ENCODE results near the gene MKKS.
"Not testable (repeated sequence)": the region's sequence is repeated elsewhere in the genome, so short reads cannot be mapped to it uniquely, and the experiment has no call there.

Gene MKKS

DNA sequence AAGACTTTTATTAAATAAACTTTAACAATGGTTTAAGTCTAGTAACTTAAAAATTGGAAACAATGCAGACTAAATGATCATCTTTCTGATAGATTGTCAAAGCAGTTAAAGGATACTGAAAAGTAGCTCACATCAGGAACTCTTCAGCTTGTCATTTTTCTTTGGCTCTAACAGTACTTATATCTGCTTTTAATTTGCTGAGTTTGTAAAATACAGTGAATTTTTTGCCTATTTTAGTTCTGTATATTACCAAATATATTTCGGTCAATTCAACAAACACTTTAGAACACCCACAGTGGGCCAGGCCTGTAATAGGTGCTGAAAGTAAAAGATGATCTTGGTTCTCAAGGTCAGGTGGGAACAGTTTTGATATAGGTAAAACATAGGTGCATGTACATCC, 22.3 kb downstream of the MKKS start:
- DNase-seq = no peak

DNA sequence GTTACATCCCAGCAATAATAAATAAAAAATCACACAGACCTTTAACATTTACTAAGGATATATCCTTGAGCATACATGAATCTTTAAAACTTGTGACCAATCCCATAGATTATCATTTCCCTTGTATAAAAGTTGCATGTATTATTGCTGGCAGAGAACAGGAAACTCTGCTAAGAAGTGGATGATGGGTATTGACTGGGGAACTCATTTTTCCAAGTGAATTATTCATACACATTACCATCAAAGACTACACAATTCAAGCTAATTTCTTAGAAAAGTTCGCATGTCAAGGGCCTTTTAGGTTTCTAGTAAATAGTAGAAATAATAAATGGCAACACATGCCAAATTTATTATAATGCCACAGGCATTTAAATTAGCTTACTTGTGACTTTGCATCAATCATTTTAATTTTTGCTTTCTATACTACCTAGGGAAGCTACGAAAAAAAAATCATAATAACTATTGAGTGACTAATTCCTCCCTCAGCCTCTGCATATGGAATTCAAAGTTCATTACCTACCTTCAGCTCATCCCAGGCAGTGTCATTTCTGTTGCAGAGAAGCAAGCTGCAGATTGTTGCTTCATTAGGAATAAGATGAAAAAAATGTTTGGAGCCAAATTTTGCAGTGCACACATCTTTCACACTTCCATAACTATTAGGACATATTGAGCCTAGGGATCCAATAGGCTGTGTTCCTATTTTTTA, 25.8 kb downstream of the MKKS start:
- no peak for DNase-seq

DNA sequence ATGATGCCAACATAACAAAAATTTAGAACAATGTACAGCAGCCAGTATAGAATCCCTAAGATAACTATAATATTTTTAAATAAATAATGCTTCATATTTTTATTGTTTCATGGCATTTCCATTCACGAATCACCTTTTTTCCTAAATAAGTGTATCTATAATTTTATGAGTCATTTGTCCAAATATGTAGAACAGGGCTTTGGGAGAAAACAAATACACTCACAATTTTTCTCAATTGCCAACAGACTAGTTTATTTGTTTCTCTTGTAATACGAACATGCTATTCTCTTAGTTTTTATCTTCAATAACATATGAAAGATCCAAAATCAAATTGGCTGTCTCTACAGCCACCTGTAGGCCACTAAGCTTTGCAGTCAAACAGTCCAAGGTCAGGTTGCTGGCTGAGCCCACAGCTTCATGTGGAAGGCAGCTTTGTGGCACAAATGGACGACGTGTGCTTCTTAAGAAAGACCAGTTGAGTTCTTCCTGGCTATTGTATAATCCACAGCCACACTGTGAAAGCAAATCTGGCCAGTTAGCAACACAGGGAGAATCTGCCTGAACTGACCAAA, 29.0 kb downstream of the MKKS start:
- DNase-seq = no peak

DNA sequence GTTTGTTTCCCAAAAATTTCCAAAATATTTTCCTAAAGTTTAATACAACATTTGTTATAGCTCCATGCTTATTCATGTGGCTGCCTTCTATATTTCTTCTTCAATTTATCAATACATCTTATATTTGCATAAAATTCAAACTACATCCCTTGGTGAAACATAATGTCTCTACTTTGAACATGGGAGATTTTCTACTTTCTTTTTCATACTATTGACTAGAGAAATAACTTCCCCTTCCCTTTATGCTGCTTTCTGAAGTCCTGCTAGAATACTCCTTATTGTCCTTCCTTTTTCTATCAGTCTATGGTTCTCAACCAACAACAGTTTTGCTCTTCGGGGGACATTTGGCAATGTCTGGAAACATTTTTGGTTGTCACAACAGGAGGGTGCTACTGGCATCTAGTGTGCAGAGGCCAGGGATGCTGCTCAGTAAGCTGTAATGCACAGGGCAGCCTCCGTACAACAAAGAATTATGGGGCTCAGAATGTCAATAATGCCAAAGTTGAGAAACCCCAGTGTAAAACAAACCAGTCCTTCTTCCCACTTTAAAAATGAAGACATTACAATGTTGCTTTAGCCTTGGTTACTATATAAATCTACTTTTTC, 29.9 kb downstream of the MKKS start:
- no peak for DNase-seq

DNA sequence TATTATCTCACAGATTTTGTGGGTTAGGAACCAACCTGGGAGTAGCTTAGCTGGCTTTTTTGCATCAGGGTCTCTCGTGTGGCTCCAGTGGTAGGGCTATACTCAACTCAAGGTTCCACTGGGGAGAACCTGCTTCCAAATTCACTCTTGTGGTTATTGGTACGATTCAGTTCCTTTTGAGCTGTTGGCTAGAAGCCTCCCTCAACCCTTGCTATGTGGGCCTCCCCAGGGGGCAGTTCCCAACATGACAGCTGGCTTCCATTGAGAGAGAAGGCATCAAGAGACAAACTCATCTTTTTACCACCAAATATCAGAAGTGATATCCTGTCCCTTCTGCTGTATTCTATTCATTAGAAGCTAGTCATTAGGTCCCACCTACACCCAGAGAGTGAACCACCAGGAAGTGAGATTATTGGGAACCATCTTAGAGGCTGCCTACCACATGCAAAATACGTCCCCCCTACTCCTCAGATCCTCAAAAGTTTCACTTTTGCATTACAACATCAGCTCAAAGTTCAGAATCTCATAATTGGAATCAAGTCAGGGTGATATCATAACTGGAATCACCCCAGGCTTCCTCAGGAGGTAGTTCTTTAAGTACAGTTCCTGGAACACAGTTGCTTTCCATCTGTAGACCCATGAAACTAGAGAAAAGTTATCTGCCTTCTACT, 30.9 kb downstream of the MKKS start:
- DNase-seq = no peak

DNA sequence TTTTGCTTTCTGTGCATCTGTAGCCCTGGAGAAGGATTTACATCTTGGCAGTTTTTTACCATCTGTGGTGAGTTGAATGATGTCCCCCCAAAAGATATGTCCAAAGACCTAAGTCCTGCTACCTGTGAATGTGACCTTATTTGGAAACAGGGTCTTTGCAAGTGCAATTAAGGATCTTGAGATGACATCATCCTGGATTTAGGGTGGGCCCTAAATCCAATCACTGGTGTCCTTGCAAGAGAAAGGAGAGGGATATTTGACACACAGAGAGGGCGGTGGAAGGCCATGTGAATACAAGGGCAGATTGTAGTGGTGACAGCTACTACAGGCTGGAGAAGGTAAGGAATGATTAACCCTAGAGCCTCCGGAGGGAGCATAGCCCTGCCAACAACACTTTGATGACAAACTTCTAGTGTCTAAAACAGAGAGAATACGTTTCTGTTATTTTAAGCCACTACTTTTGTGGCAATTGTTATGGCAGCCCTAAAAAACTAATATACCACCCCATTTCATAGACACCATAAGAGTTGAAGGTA, 35.1 kb downstream of the MKKS start:
- no peak for DNase-seq

DNA sequence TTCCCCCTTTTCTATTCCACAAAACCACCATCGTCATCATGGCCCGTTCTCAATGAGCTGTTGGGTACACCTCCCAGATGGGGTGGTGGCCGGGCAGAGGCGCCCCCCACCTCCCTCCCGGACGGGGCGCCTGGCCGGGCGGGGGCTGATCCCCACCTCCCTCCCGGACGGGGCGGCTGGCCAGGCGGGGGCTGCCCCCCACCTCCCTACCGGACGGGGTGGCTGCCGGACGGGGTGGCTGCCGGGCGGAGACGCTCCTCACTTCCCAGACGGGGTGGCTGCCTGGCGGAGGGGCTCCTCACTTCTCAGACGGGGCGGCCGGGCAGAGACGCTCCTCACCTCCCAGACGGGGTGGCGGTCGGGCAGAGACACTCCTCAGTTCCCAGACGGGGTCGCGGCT, 39.3 kb downstream of the MKKS start:
- not testable (repeated sequence) for DNase-seq

DNA sequence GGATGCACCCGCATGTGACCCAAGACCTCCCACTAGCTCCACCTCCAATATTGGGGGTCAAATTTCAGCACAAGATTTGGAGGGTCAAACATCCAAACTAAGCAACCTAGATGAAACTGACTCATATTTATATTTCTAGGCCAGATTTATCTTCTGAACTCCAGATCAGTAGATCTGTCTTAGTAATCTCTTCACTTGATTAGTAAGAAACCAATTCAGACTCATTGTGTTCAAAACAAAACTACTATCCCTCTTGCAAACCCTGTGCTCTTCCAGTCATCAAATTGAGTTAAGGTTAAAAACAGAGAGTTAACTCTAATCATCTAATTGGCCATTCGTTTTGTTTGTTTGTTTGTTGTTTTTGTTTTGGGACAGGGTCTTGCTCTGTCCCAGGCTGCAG, 43.3 kb downstream of the MKKS start:
- no peak for DNase-seq

DNA sequence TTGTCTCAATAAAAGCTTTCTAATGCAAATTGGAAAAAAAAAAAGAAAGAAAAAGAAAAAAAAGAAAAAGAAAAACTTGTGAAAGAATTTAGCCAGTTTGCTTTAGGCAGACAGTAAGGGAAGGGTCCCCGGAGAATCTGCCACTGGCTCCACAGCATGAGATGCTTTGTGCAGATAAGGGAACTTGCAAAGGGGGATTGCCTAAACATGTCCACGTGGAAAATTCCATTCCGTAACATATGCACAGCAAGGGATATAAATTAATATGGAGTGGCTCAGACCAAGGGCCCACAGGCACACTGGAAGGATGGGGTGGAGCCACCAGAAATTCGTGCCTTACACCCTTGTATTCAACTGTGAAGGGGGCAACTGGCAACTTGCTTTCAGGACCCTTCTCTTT, 45.4 kb downstream of the MKKS start:
- DNase-seq = no peak

DNA sequence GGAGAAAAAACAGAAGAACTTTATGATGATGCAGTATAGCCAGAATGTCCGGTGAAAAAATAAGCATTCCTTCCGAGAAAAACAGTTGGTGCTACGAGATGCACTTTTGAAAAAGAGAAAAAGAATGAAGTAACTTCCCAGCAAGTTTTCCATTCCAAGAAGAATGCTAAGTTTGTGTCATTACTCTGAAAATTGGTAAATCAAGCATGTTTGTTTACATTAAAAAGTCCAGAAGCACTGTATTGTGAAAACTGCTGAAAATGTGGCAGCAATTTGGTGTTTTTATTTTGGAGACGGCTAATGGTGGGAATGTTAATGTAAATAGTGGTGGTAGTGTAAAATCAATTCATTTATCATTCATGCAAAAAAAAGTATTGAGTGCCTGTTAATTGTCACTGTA, 46.3 kb downstream of the MKKS start:
- no peak for DNase-seq

DNA sequence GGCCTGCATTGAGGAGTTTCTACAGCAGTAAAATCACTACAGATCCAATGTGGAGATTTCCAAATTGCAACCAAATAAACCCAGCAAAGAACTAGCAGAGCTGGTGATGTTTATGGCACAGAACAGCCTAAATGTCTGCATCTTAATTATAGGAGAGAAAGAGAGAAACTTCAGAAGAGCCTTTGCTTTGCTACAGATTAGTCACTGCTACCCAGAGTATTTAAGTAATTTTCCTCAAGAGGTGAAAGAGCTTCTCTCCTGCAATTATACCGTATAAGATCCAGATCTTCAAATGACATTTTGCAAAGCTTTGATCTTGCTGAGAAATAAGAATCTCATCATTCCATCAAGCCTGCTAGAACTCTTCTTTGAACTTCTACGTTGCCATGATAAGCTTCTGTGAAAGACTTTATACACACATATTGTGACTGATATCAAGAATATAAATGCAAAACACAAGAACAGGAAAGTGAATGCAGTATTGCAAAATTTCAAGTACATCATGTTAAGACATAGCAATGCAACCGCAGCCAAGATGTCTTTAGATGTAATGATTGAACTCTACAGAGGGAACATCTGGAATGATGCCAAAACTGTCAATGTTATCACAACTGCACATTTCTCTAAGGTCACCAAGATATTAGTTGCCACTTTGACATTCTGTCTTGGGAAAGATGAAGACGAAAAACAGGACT, 48.0 kb downstream of the MKKS start:
- DNase-seq = no peak

DNA sequence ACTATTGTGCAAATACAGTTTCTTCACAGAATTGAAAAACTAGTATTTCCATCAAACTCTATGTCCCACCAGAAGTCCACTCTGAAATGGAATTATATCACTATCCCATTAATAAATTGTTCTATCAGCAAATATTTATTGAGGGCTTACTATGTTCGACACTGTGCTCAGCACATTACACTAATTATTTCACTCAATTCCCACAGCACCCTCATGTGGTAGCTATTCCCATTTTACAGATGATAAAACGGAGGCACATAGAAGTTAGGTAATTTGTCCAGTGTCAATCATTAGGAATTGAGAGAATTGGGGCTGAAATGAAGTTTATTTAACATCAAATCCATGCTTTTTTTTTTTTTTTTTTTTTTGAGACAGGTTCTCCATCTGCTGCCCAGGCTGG, 52.5 kb downstream of the MKKS start:
- no peak for DNase-seq

DNA sequence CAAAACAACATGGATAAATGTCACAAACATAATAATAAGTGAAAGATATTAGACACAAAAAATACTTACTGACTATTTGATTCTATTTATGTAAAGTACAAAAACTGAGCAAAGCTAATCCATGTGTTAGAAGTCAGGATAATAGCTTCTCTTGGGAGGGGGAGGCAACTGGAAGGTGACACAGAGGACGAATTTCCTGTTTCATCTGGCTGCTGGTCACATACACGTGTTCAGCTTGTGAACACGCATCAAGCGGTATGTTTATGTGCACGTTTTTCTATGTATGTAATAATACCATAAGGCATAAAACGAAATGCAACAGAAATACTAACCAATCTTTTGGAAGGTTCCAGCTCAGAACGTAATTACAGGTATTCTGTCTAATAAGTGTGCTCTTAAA, 54.3 kb downstream of the MKKS start:
- DNase-seq = no peak

DNA sequence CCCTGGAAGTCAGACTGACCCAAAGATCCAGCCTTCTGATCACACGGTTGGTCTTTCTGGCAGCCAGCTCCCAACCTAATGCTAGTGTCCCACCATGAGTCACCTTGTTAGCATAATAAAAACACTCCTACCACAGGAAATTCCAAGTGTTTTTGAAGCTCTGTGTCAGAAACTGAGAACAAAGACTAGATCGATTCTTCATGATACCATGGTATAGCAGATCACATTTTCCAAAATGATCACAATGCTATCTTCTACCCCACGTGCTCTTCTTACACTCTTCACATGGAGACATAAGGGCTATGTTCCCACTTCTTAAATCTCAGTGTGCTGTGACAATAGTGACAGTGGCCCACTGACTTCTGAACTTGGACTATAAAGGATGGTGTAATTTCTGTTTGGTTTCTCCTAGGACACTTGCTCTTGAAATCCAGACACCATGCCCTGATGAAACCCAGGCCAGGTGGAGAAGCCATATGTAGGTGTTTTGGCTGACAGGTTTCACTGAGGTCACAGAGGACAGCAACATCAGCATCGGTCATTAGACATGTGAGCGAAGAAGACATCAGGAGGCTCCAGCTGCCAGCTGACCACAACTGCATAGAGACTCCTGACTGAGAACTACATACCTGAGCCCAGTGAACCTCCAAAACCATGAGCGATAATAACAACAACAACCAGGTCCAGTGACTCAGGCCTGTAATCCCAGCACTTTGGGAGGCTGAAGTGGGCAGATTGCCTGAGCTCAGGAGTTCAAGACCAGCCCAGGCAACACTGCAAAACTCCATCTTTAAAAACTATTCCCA, 57.5 kb downstream of the MKKS start:
- DNase-seq = no peak

DNA sequence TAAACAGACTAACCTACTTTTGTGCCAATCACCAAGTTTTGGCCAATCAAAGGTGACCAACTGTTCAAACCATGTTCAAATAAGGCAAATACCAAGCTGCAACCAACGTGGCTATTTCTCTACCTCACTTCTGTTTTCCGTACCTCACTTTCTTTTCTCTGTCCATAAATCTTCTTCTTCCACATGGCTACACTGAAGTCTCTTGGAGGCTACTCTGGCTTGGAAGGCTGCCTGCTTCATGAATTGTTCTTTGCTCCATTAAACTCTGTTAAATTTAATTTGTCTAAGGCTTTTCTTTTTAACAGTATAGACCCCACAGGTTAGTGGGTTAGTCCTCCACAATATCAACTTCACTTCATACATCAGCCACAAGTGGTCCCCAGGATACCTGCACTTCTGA, 58.8 kb downstream of the MKKS start:
- no peak for DNase-seq

DNA sequence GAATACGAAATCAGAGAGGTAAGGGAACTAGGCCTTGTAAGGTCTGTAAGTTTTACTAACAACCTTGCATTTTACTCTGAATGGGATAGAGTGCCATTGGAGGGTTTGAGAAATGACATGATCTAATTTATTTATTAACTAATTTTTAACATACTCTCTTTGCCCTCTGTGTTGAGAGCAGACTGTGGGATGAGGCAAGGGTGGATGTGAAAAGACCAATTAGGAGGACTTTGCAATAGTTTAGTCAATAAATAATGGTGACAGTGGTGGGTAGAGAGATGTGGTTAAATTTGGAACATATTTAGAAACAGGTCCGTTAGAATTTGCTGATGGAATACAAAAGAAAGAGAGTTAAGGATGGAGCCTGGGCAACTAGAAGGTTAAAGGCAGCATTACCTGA, 60.0 kb downstream of the MKKS start:
- DNase-seq = no peak

DNA sequence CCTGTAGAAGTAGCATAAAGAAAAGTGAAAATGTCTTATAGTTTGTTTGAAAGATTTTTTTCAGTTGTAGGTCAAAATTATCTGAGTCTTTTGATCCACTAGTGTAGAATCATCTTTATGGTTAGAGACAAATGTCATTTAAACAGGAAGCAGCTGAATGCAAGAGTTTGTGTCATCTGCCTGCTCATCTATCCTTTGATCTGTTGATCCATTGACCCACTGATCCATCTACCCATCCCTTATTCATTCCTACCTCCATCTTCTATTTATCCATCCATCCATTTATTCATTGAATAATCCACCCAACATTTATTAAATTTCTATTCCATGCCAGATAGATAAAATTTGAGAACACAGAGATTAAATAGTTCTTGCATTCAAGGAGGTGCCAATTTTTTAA, 62.6 kb downstream of the MKKS start:
- DNase-seq = no peak

DNA sequence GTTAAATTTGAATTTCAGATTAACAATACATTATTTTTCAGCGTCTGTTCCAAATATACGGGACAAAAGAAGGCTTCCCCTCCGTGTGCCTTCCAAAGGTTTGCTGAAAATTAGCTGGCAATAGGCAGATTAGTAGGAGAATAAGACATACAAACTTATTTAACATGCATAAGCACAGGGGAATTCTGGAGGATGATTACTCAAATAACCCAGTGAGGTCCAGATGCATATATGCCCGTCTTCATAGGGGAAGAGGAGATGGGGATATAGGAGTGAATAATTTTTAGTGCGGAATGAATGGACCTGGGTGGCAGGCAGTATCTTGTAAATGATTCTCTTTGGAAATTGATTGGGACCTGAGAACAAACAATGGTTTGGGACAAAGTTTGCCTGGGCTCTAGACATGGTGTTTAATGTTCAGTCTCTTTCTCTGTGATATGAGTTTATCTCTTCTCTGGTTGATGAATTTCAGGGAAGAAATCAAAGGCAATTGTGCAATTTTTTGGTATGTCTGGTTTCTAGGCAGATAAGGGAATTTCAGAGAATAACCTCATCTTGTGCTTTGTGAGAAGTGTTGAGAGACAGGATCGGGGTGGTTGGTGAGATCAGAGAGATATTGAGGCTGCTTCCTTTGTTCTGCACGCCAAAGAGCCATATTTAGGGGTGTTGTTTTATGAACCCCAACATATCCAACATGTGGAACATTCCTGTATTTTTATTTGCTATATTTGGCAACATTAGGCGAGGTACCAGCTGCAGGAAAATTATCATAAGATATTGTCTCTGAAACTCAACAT, 63.7 kb downstream of the MKKS start:
- no peak for DNase-seq

DNA sequence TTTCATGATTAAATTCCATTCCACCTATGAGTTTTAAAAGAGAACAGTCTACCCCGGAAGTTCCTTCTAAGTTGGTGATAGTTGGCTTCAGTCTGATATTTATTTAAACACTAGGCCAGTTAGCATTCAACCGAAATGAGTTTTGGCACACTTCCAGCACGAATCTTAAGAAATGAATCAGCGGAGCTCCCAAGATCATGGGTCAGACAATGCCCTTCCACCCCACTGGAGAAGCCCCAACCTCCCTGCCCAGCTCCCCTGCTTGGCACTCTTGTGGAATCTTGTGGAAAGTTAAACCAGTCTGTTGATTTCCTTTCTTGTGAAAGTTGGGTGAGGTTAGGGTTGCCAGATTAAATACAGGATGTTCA, 64.3 kb downstream of the MKKS start:
- no peak for DNase-seq

DNA sequence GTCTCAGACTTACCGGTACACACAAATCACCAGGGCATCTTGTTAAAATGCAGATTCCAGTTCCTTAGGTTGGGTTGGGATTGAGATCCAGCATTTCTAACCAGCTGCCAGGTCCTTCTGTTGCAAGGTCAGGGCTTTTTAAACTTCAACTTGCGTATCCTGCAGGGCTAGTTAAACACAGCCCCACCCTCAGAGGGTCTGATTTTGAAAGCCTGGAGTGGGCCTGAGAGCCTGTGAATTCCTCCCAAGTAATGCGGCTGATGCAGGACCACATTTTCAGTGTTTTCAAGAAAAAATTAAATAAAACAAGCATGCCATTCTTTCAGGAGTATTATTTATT, 65.3 kb downstream of the MKKS start:
- DNase-seq = no peak

DNA sequence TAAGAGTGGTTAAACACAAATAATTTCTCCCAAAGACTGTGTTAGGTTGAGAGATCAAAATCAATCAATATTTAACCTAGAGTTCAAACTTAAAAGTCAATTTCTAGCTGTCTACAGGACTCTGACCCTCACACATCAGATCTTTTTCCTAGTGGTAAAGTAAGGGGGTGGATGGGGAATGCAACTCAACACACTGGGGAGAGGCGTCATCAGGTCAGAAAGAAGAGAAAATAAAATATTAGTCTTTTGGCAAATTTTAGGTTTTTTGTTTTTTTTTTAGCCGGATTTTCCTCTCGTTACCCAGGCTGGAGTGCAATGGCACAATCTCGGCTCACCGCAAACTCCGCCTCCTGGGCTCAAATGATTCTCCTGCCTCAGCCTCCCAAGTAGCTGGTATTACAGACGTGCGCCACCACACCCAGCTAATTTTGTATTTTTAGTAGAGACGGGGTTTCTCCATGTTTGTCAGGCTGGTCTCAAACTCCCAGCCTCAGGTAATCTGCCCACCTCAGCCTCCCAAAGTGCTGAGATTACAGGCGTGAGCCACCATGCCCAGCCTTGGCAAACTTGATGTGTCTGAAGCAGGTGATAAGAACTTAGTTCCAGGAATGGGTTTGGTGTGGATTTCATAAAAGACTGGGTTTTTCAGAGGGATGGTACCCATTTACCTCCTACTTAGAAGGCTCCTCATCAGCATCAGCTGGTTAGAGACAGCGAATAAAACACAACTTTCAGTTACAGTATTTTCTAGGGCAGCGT, 65.9 kb downstream of the MKKS start:
- no peak for DNase-seq

Measured in right forelimb (tissue), 1 donor.